K562 (cell line): Measurements from ENCODE around the gene PDIA4. TPM values are rescaled to one million over a fixed set of nuclear protein-coding genes. Genes with fewer than 3 reads are reported as not detected.

Source experiments
- ATAC-seq: fragments of 200-7000 bp; cut with Tn5 transposase; 3 replicates; pipeline ENCODE4 v1.9.1; 2020; ENCODE audit warnings: moderate library complexity
- BruUV-seq: library from RNA; stranded (reverse); fragments of 400-500 nt; replicated peaks from 2 replicates; lab custom pipeline; 2021; lab: Mats Ljungman, UMichigan
- CTCF ChIA-PET: fragments of 300-600 bp; formaldehyde crosslinking; extraction: SDS; loops from one replicate; lab custom pipeline; 2021; ENCODE audit warnings: low intra/inter-chr PET ratio; lab: Yijun Ruan, JAX
- POLR2A ChIA-PET: fragments of 300-600, 350-650 bp; sonication (Branson Sonifier 250); formaldehyde crosslinking; extraction: SDS; loops from one replicate; lab custom pipeline; 2021; ENCODE audit warnings: antibody characterized with exemption, inconsistent platforms; lab: Yijun Ruan, JAX
- DNase-seq, 4 experiments: peaks; one replicate each; pipeline versions ENCODE4 v3.0.0 to v3.0.0-alpha.2; 2011 to 2018; ENCODE audit warnings: low spot score in 3 of 4, mixed read lengths in 3 of 4; ENCODE audit errors: extremely low read depth in 1 of 4
- FAIRE-seq: peaks from 2 replicates; lab custom pipeline; 2011; peaks lifted over from hg19 to GRCh38; lab: Jason Lieb, UNC
- H2AFZ ChIP-seq: 2 replicates; pipeline ENCODE4 v1.6.0; 2011; ENCODE audit warnings: low read depth, low read length, control low read depth, inconsistent platforms
- H3K27ac ChIP-seq: fragments of 200-600 bp; 3 replicates; pipeline ENCODE4 v1.8.0; 2011; ENCODE audit warnings: low read depth, mild to moderate bottlenecking, control low read depth, inconsistent platforms, low read length, moderate library complexity, mixed read lengths; ENCODE audit errors: extremely low read depth
- H3K27me3 ChIP-seq, 2 experiments: fragments of 300-600 bp in 1 of 2; 2 replicates in 1 of 2; 3 replicates in 1 of 2; pipeline versions ENCODE4 v1.6.0 to v1.8.0; 2011; ENCODE audit warnings: inconsistent platforms in 2 of 2, low read length in 2 of 2, mild to moderate bottlenecking in 1 of 2, mixed read lengths in 1 of 2, moderate library complexity in 1 of 2; ENCODE audit not compliant: control insufficient read depth in 2 of 2, insufficient read depth in 2 of 2
- H3K36me3 ChIP-seq: fragments of 300-600 bp; 3 replicates; pipeline ENCODE4 v1.8.0; 2011; ENCODE audit warnings: mild to moderate bottlenecking, low read length, inconsistent platforms; ENCODE audit not compliant: control insufficient read depth, insufficient read depth
- H3K4me1 ChIP-seq, 2 experiments: fragments of 200-600 bp in 1 of 2; replicated peaks in 1 of 2; 2 replicates in 1 of 2; 3 replicates in 1 of 2; pipeline versions ENCODE4 v1.5.1 to v1.8.0; 2011; ENCODE audit warnings: inconsistent platforms in 2 of 2, low read length in 2 of 2, mild to moderate bottlenecking in 1 of 2, mixed read lengths in 1 of 2, moderate library complexity in 1 of 2; ENCODE audit not compliant: control insufficient read depth in 2 of 2, insufficient read depth in 2 of 2
- H3K4me2 ChIP-seq: 2 replicates; pipeline ENCODE4 v1.6.1; 2011; ENCODE audit warnings: low read length, control low read depth, inconsistent platforms, mixed read lengths; ENCODE audit not compliant: insufficient read depth
- H3K4me3 ChIP-seq: fragments of 200-600 bp; sonication (generic), shearing (Covaris generic); 2 replicates; pipeline ENCODE4 v1.5.1; 2016; ENCODE audit warnings: control low read depth, inconsistent platforms
- H3K79me2 ChIP-seq: fragments of 200-600 bp; 3 replicates; pipeline ENCODE4 v1.8.0; 2011; ENCODE audit warnings: low read length, inconsistent platforms; ENCODE audit not compliant: control insufficient read depth, insufficient read depth
- H3K9ac ChIP-seq, 2 experiments: 2 replicates each; pipeline versions ENCODE4 v1.6.0 to v1.6.1; 2011; ENCODE audit warnings: low read depth in 2 of 2, low read length in 2 of 2, control low read depth in 1 of 2, inconsistent platforms in 1 of 2, mild to moderate bottlenecking in 1 of 2, mixed read lengths in 1 of 2; ENCODE audit not compliant: insufficient read depth in 1 of 2
- H3K9me1 ChIP-seq: one replicate; pipeline ENCODE4 v1.6.0; 2011; ENCODE audit warnings: inconsistent platforms, mild to moderate bottlenecking, low read length, moderate library complexity; ENCODE audit not compliant: control insufficient read depth, insufficient read depth
- H3K9me3 ChIP-seq: replicated peaks from 2 replicates; pipeline ENCODE4 v1.5.1; 2011; ENCODE audit warnings: low read depth, low read length, inconsistent platforms; ENCODE audit not compliant: control insufficient read depth, insufficient read depth
- H4K20me1 ChIP-seq: replicated peaks from 2 replicates; pipeline ENCODE4 v1.6.1; 2011; ENCODE audit warnings: low read length, inconsistent platforms, mixed read lengths; ENCODE audit not compliant: control insufficient read depth, insufficient read depth
- KDM1A ChIP-seq, 2 experiments: fragments of 450-650 bp; IDR thresholded peaks; 2 replicates each; pipeline ENCODE4 v1.6.1; 2016; ENCODE audit warnings: mild to moderate bottlenecking in 2 of 2
- RCOR1 ChIP-seq, 2 experiments: IDR thresholded peaks; 2 replicates each; pipeline ENCODE4 v1.6.1; 2012; ENCODE audit warnings: low read depth in 2 of 2, low read length in 2 of 2, borderline replicate concordance in 1 of 2, improper control_type of control experiment in 1 of 2
- WGBS: fragments of 100-300 bp; shearing (Covaris generic); methylation state at CpG from one replicate; pipeline ENCODE4 v1.1.6; 2016; ENCODE audit warnings: low coverage, mixed read lengths; ENCODE audit not compliant: insufficient coverage; ENCODE audit errors: missing lambda C conversion rate; 5-methylcytosine and 5-hydroxymethylcytosine counted together
- in situ Hi-C: fragments of 300-500 bp; cut with MboI; formaldehyde crosslinking; loops from 4 replicates; pipeline ENCODE4 v1.15.0; 2018; ENCODE audit warnings: inconsistent platforms, mixed read lengths
- intact Hi-C: fragments of 100-400 bp; cut with micrococcal nuclease; formaldehyde crosslinking; loops from 2 replicates; pipeline ENCODE4 v1.14.2; 2022
- polyA plus RNA-seq, 8 experiments: library from polyadenylated mRNA; depleted of rRNA in 4 of 8; stranded (reverse) in 5 of 8; unstranded in 3 of 8; fragments of >200 nt; fragmentation: Nextera tagmentation in 2 of 8; fragmentation: Illumina TruSeq in 1 of 8; extraction: Ambion mirVana in 2 of 8; extraction: Trizol in 1 of 8; gene quantifications; 2 replicates each; pipeline versions ENCODE4 v1.2.1 to v1.2.3, GENCODE V29; 2011 to 2014; ENCODE audit warnings: inconsistent platforms in 1 of 8, missing spikeins in 1 of 8
- total RNA-seq, 7 experiments: library from RNA; depleted of rRNA in 6 of 7; stranded (reverse); fragments of >200 nt in 6 of 7; fragmentation: Illumina TruSeq in 2 of 7; extraction: Trizol in 2 of 7; gene quantifications; 2 replicates each; pipeline versions ENCODE4 v1.2.1 to v1.2.3, GENCODE V29; 2011 to 2021; ENCODE audit warnings: low replicate concordance in 1 of 7
- TF ChIP-seq, protein P1 (sequence below): sonication (generic); formaldehyde crosslinking; IDR thresholded peaks from 2 replicates; pipeline ENCODE4 v1.8.0; 2022; ENCODE audit warnings: mild to moderate bottlenecking, low read depth, missing genetic modification reagents

Gene PDIA4
- total and polyA plus RNA-seq, 9 of the 15 experiments (the other 6 are each of a cell fraction or from before 2014, with no cell fraction given): 9.1 to 175 (median 146) TPM

DNA sequence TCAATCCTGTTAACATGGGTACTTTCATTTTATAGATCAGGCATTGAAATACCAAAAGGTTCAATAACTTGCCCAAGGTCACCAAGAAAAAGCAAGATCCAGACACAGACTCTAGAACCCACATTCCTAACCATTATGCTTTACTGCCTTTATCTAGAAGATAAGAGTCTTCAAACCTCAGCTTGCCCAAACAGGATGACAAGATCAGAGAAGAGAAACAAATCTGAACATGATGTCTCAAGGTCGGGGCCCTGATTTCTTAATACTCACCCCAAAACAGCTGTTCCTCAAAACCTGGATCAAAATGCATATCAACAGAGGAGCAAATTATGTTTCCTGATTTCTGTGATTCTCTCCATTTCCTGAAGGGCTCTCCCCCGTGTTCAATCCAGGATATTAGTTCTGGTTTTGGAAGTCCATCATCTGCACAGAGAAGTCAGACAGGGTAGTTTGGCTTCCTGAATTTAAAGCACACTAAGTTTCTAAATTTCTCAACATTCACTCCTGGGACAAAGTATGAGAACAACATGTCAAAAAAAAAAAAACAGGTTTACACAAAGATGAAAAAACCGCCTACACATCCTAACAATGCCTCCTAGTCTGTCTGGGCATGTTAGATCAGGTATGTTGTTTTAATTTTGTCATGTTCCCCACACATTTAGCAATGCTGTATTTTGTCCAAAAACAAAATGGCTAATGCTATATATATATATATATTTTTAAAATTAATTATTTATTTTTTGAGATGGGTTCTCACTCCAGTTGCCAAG, 46.0 kb upstream of the PDIA4 start:
- no peak for DNase-seq
- no peaks in the 10 kb centered on the region for H4K20me1 ChIP-seq
- no peak overlapping the region for H2AFZ ChIP-seq
- no peaks in the 10 kb centered on the region for H3K9me3 ChIP-seq
- CTCF ChIA-PET: interaction anchor here (0.6 kb wide), 1 partner anchor 17 kb away, joined by 3 read pairs; no protein-coding TSS in a partner anchor
- FAIRE-seq: no peak
- H3K4me3 ChIP-seq: no peak overlapping the region
- no peaks in the 10 kb centered on the region for H3K79me2 ChIP-seq
- 52% methylated on average over 3 of the region's 3 CpGs for WGBS
- no peak for ATAC-seq
- H3K4me2 ChIP-seq: no peak overlapping the region
- POLR2A ChIA-PET: no interaction called here
- no peak overlapping the region for H3K27ac ChIP-seq
- TF ChIP-seq, protein P1, sequence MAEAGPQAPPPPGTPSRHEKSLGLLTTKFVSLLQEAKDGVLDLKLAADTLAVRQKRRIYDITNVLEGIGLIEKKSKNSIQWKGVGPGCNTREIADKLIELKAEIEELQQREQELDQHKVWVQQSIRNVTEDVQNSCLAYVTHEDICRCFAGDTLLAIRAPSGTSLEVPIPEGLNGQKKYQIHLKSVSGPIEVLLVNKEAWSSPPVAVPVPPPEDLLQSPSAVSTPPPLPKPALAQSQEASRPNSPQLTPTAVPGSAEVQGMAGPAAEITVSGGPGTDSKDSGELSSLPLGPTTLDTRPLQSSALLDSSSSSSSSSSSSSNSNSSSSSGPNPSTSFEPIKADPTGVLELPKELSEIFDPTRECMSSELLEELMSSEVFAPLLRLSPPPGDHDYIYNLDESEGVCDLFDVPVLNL (CRISPR knock-in tag): no peak
- TF ChIP-seq KDM1A (IDR thresholded peaks at IDR 0.05): peak; percentile 59 to 81; a peak in 3 of 4 replicates
- peak in 1 of 2 experiments; percentile 35; a peak in 1 of 4 replicates for TF ChIP-seq RCOR1 (IDR thresholded peaks at IDR 0.05; ENCODE audit: borderline replicate concordance in 1 of 2, low read depth in 2 of 2, low read length in 2 of 2)
- no peaks in the 10 kb centered on the region for H3K27me3 ChIP-seq
- no peaks in the 10 kb centered on the region for H3K9me1 ChIP-seq
- peaks cover 42% of the 10 kb centered on the region; the same call in 2 of the 3 replicates for H3K36me3 ChIP-seq
- BruUV-seq: no TSS peak
- H3K9ac ChIP-seq: no peak overlapping the region
- intact Hi-C loops: loop anchor here (10.0 kb wide), 1 partner anchor 500 kb away; no protein-coding TSS in a partner anchor
- peaks cover 0 to 12% of the 10 kb centered on the region in 2 experiments; a peak in 1 of 5 replicates for H3K4me1 ChIP-seq
- in situ Hi-C loops: no loop called here
